ENCODE measurements around the gene SLC47A2.
A peak's percentile ranks its signal among the peaks of the same experiment; 100 is the strongest.

The SLC47A2 gene

DNA sequence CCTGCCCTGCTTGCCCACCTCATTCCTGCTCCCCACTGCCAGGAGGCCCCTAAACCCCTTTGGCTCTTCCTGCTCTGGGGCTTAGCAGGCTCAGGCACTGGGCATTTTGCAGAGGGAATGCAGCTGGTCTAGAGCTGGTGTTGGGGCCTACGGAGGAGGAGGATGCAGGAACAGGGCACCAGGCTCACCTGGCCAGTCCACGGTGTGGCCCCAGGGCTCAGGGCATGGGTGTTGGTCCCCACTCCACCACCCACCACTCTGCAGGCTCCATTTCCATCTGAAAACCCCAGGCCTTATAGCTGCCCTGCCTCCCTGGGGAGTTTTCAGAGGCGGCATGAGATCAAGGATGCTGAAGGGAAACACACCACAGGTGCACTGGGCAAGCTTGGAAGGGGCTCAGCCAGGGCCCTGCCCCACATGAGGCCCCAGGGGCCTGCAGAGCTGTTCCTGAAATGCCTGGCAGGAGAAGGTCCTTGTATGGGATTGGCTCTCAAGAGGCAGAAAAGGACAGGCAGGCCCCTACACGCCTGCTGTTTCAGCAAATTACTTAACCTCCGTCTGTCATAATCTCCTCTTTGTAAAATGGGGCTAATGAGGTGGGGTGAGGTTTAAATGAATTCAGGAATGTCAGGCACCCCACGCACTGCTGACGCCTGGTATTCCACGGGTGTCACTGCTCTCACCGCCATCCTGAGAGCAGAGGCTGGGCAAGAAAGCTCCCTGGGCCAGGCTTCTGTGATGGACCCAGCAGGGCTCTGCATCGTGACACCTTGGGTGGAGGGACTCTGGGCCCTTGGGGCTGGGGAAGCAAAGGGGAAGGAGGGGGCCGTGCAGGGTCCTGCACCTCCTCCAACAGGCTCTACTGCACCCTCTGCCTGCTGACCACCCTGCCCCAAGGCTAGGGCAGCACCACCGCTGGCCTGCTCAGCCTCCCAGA, 9.3 kb downstream of the SLC47A2 start:
- no peak overlapping the region for H3K4me3 ChIP-seq (ENCODE audit: low read length)
- peak; percentile 93 for DNase-seq (ENCODE audit: low read depth)
- TF ChIP-seq, protein P1, sequence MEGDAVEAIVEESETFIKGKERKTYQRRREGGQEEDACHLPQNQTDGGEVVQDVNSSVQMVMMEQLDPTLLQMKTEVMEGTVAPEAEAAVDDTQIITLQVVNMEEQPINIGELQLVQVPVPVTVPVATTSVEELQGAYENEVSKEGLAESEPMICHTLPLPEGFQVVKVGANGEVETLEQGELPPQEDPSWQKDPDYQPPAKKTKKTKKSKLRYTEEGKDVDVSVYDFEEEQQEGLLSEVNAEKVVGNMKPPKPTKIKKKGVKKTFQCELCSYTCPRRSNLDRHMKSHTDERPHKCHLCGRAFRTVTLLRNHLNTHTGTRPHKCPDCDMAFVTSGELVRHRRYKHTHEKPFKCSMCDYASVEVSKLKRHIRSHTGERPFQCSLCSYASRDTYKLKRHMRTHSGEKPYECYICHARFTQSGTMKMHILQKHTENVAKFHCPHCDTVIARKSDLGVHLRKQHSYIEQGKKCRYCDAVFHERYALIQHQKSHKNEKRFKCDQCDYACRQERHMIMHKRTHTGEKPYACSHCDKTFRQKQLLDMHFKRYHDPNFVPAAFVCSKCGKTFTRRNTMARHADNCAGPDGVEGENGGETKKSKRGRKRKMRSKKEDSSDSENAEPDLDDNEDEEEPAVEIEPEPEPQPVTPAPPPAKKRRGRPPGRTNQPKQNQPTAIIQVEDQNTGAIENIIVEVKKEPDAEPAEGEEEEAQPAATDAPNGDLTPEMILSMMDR (IDR thresholded peaks at IDR 0.05; ENCODE audit: insufficient read depth, low read depth, low read length, missing control alignments) = no peak

DNA sequence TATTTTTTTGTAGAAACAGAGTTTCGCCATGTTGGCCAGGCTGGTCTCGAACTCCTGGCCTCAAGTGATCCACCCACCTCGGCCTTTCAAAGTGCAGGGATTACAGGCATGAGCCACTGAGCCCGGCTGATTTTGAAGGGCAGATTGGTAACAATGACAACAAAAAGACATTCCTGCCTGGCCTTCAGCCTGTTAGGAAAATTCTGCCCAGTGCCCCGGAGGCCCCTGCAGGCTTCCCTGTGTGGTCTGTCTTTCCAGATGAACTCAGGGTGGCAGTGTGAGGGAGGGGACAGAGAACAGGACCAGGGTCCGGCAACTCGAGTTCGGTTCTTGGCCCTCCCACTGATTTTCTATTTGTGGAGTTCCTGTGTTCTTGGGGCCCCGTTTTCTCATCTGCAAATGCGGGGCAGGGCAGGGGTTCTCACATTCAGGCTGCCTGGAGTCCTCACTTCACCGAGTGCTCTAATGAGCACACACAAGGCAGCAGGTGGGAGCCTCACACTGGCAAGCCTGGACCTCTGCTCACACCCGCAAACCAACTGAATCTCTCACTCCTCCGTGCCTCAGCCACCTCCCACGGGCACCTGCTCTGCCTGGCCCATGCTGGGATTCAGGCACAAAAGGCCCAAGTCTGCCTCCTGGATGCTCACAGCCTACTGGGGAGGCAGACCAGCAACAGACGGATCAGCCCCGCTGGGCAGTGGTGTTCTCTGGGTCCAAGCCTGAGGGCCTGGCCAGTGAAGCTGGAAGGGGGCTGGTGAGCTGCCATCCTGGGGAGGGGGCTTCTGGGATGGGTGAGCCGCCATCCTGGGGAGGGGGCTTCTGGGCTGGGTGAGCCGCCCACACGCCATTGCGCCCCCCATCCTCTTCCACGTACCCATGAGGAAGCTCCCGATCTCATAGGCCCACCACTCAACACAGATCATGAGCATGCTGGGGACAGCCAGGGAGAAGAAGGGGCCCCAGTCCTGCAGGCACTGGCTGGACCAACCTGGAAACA, 10.3 kb downstream of the SLC47A2 start:
- TF ChIP-seq, protein P1 (IDR thresholded peaks at IDR 0.05; ENCODE audit: insufficient read depth, low read depth, low read length, missing control alignments) = no peak
- DNase-seq (ENCODE audit: low read depth) = no peak
- no peak overlapping the region for H3K4me3 ChIP-seq (ENCODE audit: low read length)

DNA sequence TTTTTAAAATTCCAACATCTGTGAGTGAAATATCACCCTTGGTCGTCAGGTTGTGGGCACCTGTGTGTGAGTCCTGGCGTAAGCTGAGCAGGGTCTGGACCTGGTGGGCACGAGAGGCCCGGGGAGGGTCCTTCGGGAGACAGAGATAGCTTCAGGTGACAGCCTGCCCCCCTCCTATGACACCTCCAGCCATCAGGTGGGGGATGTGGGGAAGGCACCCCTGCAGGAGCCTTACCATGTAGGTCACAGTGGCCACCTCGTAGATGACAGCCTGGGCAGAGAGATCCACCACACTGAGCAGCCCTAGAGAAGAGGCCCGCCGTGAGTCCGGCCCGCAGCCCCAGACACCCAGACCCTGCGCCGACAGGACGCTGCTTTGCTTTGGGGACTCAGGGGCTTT, 11.2 kb downstream of the SLC47A2 start:
- TF ChIP-seq, protein P1 (IDR thresholded peaks at IDR 0.05; ENCODE audit: insufficient read depth, low read depth, low read length, missing control alignments) = no peak
- DNase-seq (ENCODE audit: low read depth) = no peak
- no peak overlapping the region for H3K4me3 ChIP-seq (ENCODE audit: low read length)

DNA sequence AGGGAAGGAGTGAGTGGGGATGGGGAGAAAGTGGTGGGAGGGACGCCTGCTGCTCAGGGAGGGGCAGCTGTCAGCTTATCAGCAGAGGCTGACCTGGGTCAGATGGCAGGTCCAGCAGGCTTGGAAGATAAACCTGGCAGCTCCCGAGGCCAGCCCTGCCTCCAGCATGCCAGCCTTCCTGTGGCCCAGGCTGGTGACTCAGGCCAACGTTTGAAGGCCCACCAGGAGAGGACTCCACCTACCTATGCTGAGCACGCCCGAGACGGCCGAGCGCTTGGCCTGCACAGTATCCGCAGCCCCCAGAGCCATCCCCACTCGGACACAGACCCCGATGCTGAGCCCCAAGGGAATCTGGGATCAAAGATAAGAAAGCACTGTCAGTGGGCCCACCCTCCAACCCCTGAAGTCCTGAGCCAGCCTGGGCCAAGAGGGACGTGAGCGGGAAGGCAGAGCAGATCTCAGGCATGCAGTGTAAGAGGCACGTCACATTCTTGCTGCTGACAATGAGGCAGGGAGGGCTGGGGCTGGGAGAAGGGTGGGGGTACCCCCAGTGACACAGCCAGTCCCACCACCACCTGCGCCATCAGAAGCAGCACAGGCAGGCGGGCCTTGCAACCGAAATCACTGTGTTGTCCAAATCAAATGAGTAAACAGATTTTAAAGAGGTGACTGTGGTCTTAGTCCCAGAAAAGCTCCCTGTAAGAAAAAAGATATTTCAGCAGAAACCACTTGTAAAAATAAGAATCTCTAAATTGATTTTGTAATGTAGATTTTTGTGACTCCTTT, 12.4 kb downstream of the SLC47A2 start:
- TF ChIP-seq, protein P1 (IDR thresholded peaks at IDR 0.05; ENCODE audit: insufficient read depth, low read depth, low read length, missing control alignments) = no peak
- no peak for DNase-seq (ENCODE audit: low read depth)
- H3K4me3 ChIP-seq (ENCODE audit: low read length) = no peak overlapping the region

DNA sequence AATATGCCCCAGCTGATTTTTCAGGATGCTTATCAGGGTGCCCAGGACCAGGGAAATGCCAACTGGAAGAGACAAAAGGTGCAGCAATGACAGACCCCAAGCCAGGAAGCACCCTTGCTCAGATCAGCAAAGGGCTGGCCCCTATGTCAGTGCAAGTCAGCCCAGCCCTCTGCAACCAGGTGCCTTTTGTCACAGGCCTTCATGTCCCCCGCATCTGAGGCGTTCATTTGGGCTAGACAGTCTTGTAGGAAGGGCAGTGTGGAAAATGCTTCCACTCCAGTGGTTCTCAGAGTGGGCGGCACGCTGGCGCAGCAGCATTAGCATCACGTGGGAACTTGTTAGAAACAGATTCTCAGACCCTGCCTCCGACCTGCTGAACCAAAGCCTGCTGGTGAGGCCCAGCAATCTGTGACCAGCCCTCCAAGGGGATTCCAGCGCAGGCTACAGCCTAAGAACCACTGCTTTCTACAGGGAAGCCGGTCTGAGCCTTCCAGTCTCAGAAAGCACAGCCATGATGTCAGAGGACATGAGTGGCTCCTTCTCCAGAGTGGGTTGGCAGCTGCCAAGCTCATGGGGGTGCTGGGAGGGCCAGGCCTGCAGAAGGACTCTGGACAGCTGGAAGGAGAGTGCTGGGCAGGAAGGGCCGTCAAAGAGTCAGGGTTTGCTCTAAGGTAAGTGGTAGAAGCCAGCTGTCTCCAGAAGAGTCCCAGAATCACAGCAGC, 13.1 kb downstream of the SLC47A2 start:
- TF ChIP-seq, protein P1 (IDR thresholded peaks at IDR 0.05; ENCODE audit: insufficient read depth, low read depth, low read length, missing control alignments) = no peak
- H3K4me3 ChIP-seq (ENCODE audit: low read length) = no peak overlapping the region
- DNase-seq (ENCODE audit: low read depth) = no peak

DNA sequence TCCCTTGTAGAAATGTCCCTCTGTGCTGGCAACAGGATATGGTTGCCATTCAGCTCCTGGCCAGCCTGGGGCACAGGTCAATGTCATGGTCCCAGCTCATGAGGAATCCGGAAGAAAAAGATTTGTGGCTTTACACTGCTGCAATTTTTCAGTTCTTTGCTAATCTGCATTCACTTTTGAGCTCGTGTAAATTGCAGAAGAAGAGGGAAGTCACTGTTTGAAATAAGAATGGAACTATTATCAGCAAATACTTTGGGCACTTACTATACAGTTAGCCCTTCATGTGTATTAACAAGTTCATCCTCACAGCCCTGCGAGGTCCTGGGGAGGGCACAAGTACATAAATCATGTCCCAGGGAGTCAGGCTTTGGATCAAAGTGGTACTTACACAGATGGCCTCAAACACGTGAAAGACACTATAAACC, 14.2 kb downstream of the SLC47A2 start:
- no peak overlapping the region for H3K4me3 ChIP-seq (ENCODE audit: low read length)
- DNase-seq (ENCODE audit: low read depth) = no peak
- TF ChIP-seq, protein P1 (IDR thresholded peaks at IDR 0.05; ENCODE audit: insufficient read depth, low read depth, low read length, missing control alignments) = no peak

Data from epithelial cell of esophagus (primary cell).